Measurements from ENCODE around the gene SLC39A13.

DNA sequence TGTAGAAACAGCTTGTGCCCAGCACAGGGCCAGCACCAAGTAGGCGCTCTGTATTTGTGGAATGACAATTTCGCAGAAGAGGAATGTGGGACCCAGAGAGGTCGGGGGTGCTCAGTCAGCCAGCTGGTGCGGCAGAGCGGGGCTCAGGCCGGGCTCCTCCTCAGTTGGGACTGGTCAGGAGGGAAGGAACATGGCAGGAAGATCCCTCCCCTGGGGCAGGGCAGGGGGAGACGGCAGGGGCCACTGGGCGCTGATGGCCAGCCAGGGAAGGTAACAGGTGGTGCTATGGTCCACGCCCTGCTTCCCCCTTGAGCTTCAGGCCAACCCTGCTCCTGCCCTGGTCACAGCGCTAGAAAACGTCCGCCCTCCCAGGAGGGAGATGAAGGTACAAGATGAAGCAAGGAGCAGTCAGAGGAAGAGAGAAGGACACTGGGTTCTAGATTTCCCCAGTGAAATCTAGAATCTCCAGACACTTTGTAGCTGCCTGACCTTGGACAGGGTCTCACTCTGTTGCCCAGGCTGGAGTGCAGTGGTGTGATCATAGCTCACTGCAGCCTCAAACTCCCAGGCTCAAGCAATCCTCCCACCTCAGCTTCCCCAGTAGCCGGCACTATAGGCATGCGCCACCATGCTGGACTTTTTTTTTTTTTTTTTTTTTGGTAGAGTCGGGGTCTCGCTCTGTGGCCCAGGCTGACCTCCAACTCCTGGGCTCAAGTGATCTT lies 16.5 kb upstream of the SLC39A13 start:
- TF ChIP-seq, protein P1, sequence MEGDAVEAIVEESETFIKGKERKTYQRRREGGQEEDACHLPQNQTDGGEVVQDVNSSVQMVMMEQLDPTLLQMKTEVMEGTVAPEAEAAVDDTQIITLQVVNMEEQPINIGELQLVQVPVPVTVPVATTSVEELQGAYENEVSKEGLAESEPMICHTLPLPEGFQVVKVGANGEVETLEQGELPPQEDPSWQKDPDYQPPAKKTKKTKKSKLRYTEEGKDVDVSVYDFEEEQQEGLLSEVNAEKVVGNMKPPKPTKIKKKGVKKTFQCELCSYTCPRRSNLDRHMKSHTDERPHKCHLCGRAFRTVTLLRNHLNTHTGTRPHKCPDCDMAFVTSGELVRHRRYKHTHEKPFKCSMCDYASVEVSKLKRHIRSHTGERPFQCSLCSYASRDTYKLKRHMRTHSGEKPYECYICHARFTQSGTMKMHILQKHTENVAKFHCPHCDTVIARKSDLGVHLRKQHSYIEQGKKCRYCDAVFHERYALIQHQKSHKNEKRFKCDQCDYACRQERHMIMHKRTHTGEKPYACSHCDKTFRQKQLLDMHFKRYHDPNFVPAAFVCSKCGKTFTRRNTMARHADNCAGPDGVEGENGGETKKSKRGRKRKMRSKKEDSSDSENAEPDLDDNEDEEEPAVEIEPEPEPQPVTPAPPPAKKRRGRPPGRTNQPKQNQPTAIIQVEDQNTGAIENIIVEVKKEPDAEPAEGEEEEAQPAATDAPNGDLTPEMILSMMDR (IDR thresholded peaks at IDR 0.05) = no peak
- TF ChIP-seq EP300 (IDR thresholded peaks at IDR 0.05) (no peak), POLR2A (IDR thresholded peaks at IDR 0.05) (no peak)

All from gastroesophageal sphincter (tissue), 3 donors.